ENCODE results near the gene ARHGEF17. TPM values are rescaled to one million over a fixed set of nuclear protein-coding genes. Genes with fewer than 3 reads are reported as not detected.

ARHGEF17 gene
- total RNA-seq, 1 experiment from 2014 or later: 9.8 TPM

DNA sequence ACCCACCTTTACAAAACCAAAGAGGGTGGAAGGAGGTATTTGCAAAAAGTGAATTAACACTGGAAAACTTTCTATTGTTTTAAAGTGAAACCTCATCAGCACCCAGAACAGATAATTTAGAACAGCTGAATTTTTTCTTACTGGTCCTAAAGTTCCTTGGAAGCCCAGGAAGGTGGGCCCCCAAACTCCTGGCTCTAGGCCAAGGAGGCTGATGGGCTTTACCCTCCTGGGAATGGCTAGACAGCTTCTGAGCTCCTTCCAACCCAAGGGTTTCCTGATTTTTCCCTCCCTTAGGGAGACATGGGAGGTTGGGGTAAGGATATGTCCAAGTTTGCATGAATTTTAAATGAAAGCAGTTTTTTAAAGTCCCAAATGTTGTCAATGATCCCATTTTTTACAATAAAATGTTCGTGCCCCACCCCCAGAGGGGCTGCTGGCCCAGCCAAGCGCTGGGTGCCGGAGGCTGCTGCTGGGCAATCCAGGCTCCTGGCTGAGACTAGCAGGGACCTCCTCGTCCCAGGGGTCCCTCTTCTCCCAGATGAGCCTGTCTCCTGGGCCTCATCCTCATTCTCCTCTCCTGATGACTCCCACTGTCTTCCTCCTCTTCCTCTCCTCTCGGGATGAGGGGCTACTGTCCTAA, 96.5 kb downstream of the ARHGEF17 start:
- no peak for DNase-seq (ENCODE audit: low spot score)

- DNase-seq (ENCODE audit: low spot score): no peak
Measured at GRCh38 chr11:73405146-73405510, 97.1 kb downstream of the ARHGEF17 start.

DNA sequence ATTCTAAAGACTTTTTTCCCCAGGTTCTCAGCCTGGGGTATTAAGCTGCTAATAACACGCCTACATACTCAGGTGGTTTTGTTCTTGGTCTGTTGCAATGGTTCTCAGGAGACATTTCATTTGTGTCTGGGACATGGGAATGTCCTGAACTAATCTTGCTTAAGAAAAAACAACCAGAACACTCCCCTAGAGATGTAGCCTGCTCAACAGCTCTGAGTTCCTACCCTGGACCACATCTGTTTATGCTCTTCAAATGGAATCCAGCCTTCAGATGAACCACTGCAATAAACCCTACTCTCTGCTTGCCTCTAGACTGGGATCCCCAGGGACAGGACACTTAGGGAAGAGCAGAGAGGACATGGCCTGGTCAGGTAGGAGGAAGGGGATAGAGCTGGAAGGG, 98.1 kb downstream of the ARHGEF17 start:
- no peak for DNase-seq (ENCODE audit: low spot score)

DNA sequence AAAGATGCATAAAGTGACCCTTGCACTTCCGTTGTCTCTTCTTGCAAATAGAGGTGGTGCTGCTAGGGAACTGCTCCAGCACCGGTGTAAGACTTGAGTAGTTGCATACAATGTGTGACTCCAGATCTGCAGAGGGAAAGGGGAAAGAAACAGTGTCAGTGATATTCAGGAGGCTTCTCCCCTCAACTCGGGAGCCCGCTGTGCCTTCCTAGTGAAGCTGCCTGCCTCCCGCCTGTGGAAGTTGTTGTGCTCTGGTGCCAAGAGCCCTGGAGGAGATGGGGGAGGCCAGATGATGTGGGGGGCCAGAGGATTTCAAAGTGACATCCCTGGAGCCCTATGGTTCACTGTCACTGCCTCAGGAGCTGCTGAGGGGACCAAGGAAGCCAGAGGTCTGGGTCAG, 98.5 kb downstream of the ARHGEF17 start:
- DNase-seq (ENCODE audit: low spot score): no peak

DNA sequence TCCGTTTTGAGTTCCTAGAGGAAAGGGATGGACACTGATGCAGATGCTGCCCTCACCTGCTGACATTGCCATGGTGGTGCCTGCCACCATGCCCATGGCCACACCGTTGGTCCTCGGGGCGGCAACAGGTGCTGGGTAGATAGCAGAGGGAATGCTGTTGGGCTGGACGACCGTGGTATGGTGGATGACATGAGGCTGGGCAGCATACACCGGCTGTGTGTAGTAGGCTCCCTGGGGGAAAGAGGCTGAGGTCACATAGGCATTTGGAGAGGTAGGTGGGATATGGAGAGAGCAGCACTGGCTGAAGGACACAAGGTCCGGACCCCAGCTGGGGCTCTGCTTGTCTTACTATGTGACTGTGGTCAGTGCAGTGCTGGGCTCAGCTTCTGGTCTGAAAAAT, 101.4 kb downstream of the ARHGEF17 start:
- no peak for DNase-seq (ENCODE audit: low spot score)

- DNase-seq (ENCODE audit: low spot score): no peak
Measured at GRCh38 chr11:73410627-73411026, 102.6 kb downstream of the ARHGEF17 start.

GRCh38 chr11:73411031-73411430, 103.0 kb downstream of the ARHGEF17 start:
- no peak for DNase-seq (ENCODE audit: low spot score)

DNA sequence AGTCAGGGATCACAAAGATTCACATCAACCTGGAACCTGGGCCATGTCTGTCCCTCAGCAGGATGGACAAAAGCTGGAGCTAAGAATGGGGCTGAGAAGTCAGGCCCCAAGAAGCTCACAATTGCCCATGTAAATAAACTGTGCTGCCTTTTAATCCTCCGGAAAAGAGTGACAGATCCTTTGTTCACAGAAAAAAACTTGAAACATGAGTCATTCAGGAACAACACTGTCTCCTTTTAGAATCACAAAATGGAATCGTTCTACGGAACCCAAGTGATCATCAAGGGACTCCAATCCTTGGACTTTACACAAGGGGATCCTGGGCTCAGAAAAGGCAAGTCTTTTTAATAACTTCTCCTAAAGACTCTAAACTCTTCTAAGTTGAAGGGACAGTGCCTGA, 104.2 kb downstream of the ARHGEF17 start:
- DNase-seq (ENCODE audit: low spot score): no peak

- no peak for DNase-seq (ENCODE audit: low spot score)
Measured at GRCh38 chr11:73413256-73413655, 105.2 kb downstream of the ARHGEF17 start.

DNA sequence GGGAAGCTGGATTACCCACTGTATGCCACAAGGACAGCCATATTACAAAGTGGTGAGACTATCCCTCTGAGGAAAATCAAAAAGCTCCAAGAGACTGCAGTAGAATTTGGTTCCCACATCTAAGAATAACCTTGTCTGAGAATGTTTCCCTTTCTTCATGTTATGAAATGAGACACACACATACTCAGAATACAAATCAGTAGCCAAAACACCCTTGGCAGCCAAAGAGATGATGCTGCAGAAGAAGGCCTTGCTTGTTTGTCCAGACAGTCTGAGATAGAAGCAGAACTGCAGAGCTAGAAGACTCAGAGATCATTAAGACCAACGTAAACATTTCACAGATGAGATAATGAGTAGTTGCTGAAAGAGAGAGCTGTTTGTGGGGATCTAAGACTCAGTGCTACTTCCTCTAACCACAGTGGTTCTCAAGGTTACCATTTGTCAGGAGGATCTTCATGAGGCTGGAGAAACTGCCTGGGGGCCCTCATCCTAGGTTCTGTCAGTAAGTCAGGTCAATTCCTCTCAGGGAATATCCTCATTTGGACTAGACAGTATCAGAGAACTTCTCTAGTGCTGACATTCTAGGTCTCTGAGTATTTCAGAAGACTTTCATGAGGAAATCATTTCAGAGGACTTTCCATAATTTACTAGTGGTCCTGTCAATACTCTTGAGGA, 107.0 kb downstream of the ARHGEF17 start:
- DNase-seq (ENCODE audit: low spot score): no peak

GRCh38 chr11:73415854-73416615, 108.0 kb downstream of the ARHGEF17 start:
- DNase-seq (ENCODE audit: low spot score): no peak

- no peak for DNase-seq (ENCODE audit: low spot score)
Measured at GRCh38 chr11:73416786-73417185, 108.7 kb downstream of the ARHGEF17 start.

Other genes starting within 250 kb of the ARHGEF17 start
- gene FCHSD2, start 166.0 kb upstream of the ARHGEF17 start, total RNA-seq (2014; rRNA removed; shearing (Covaris generic)): 6.3 and 8.7 TPM in 2 replicates
- not detected in 2 replicates for gene P2RY2, start 90.0 kb upstream of the ARHGEF17 start, total RNA-seq (2014; rRNA removed; shearing (Covaris generic))
- not detected in 2 replicates for gene P2RY6, start 35.9 kb upstream of the ARHGEF17 start, total RNA-seq (2014; rRNA removed; shearing (Covaris generic))
- 15.5 and 17.0 TPM in 2 replicates for gene RELT, start 68.1 kb downstream of the ARHGEF17 start, total RNA-seq (2014; rRNA removed; shearing (Covaris generic))

All from A172 (cell line).